Measurements from ENCODE around the gene CABLES1. TPM values are rescaled to one million over a fixed set of nuclear protein-coding genes. Genes with fewer than 3 reads are reported as not detected.

Gene CABLES1
- polyA plus RNA-seq, 1 experiment, result 5.4 TPM

DNA sequence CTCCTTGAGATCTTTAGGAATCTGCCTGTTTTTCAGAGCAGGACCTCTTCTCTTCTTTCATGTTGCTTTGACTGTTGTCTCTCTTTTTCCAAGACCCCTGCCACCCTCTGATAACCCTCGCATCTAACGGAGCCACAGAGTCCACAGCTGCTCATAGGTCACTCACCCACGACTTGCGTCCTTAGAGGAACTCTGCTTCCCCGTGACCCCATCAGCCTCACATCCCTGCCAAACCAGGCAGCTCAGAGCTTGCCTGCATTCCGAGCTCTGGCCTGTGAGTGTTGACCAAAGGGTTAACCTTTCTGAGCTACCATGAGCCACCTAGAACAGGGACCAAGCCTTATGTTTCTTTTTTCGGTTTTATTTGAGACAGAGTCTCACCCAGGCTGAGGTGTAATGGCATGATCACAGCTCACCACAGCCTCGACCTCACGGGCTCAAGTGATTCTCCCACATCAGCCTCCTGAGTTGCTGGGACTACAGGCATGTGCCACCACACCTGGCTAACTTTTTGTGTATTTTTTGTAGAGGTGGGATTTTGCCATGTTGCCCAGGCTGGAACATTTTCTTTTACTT is 36.4 kb downstream of the CABLES1 start:
- DNase-seq (ENCODE audit: low read depth), result no peak
- POLR2A ChIA-PET, result no interaction called here

DNA sequence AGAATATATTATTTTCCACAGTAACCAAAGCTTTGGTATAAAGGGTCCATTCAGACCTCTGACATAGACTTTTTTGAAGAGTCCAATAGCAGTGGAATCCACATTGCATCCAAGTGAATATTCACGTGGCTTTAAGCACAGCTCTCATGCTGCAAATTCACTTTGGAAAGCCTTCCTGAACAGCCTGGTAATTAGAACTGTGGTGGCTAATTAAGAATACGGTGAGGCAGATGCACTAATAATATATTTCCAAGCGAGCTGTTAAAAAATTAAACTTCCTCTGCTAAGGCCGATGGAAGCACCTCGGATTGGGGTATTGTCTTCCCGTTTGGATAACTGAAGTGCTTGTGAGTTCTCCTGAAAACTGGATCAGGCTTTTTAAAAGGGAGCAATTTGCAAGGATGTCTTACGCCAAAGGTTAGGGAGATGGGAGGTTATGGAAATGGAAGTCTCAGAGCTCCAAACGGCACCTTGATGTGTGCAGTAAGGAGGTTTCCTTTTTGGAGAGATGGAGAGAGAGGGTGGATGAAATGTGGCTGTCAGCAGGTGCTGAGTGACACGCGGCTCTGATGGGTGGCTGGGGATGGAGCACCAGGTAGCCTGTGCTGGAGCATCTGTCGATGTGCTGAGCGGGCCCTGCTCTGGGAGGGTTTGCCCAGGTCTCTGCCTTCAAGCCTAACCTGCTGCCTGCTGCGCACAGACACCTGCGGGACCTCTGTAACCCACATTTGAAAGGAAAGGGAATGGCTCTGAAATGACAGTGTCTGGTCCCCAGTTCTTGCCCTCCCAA is 37.5 kb downstream of the CABLES1 start:
- H3K36me3 ChIP-seq (ENCODE audit: control insufficient read depth, insufficient read depth, low read length), result no peaks in the 10 kb centered on the region
- CTCF ChIA-PET, result no interaction called here
- POLR2A ChIA-PET, result interaction anchor here (0.6 kb wide), 1 partner anchor 940 kb away, joined by 5 read pairs; no protein-coding TSS in a partner anchor
- no peaks in the 10 kb centered on the region; the same call in 1 of the 2 replicates for H3K27me3 ChIP-seq (ENCODE audit: control insufficient read depth, insufficient read depth, low read length)
- no peak overlapping the region for H3K4me3 ChIP-seq (ENCODE audit: low read depth, low read length)
- TF ChIP-seq, protein P1, sequence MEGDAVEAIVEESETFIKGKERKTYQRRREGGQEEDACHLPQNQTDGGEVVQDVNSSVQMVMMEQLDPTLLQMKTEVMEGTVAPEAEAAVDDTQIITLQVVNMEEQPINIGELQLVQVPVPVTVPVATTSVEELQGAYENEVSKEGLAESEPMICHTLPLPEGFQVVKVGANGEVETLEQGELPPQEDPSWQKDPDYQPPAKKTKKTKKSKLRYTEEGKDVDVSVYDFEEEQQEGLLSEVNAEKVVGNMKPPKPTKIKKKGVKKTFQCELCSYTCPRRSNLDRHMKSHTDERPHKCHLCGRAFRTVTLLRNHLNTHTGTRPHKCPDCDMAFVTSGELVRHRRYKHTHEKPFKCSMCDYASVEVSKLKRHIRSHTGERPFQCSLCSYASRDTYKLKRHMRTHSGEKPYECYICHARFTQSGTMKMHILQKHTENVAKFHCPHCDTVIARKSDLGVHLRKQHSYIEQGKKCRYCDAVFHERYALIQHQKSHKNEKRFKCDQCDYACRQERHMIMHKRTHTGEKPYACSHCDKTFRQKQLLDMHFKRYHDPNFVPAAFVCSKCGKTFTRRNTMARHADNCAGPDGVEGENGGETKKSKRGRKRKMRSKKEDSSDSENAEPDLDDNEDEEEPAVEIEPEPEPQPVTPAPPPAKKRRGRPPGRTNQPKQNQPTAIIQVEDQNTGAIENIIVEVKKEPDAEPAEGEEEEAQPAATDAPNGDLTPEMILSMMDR (IDR thresholded peaks at IDR 0.05; ENCODE audit: insufficient read depth, low read depth, low read length), result no peak
- no peak for DNase-seq (ENCODE audit: low read depth)

More for the DNA sequence above, 36.4 kb downstream of the CABLES1 start:
- Histone ChIP-seq H3K4me3 (ENCODE audit: low read depth, low read length) (no peak overlapping the region), H3K27me3 (ENCODE audit: control insufficient read depth, insufficient read depth, low read length) (no peaks in the 10 kb centered on the region; the same call in 1 of the 2 replicates), H3K36me3 (ENCODE audit: control insufficient read depth, insufficient read depth, low read length) (no peaks in the 10 kb centered on the region)
- CTCF ChIA-PET, result no interaction called here
- TF ChIP-seq, protein P1 (IDR thresholded peaks at IDR 0.05; ENCODE audit: insufficient read depth, low read depth, low read length), result no peak

DNA sequence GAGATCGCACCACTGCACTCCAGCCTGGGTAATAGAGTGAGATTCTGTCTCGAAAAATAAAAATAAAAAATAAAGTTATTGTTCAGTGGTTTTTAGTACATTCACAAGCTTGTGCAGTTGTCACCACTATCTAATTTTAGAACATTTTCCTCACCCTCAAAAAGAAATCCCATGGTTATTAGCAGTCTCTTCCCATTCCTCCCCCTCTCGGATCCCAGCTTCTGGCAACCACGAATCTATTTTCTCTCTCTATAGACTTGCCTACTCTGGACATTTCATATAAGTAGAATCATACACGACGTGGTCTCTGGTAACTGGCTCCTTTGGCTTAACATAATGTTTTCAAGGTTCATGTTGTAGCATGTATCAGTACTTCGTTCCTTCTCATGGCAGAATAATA is 38.6 kb downstream of the CABLES1 start:
- DNase-seq (ENCODE audit: low read depth), result no peak
- ChIA-PET POLR2A (no interaction called here), CTCF (no interaction called here)

DNA sequence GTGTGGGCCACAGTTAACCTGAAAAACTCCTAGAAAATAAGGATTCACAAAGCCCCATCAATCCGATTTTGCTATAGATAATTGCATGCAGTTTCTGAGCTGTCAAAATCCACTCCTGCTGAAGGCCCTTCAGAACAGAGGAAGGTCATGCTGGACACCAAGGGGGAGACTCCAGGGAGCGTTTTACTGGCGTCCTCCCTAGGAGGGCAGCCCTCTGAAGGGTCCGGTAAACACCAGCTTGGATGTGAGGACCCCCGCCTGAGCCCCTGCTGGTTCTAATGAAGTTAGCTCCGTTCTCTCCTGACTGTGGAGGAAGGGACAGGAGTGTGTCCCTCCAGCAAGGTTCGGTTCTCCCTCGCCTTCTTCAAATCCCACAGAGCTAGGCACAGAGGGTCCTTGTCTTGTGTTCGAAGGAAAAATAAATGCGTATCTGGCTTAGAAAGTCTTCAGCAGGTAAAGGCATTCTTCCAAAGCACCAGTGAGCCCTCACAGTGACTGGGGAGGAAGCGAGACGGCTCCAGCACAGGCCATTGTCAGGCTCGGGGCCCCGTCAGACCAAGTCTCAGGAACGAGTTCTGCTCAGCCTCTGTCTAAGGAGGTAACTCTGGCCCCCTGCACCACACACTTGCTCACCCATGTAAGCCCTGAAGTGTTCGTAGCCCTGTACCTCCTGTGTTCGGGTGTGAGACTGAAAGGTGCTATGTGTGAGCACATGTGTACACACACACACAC is 41.6 kb downstream of the CABLES1 start:
- POLR2A ChIA-PET, result no interaction called here
- TF ChIP-seq, protein P1 (IDR thresholded peaks at IDR 0.05; ENCODE audit: insufficient read depth, low read depth, low read length), result no peak
- no peaks in the 10 kb centered on the region for H3K36me3 ChIP-seq (ENCODE audit: control insufficient read depth, insufficient read depth, low read length)
- H3K27me3 ChIP-seq (ENCODE audit: control insufficient read depth, insufficient read depth, low read length), result no peaks in the 10 kb centered on the region
- CTCF ChIA-PET, result no interaction called here
- DNase-seq (ENCODE audit: low read depth), result no peak
- no peak overlapping the region for H3K4me3 ChIP-seq (ENCODE audit: low read depth, low read length)

More for the DNA sequence above, 38.6 kb downstream of the CABLES1 start:
- Histone ChIP-seq H3K36me3 (ENCODE audit: control insufficient read depth, insufficient read depth, low read length) (no peaks in the 10 kb centered on the region), H3K4me3 (ENCODE audit: low read depth, low read length) (no peak overlapping the region), H3K27me3 (ENCODE audit: control insufficient read depth, insufficient read depth, low read length) (no peaks in the 10 kb centered on the region; the same call in 1 of the 2 replicates)
- TF ChIP-seq, protein P1 (IDR thresholded peaks at IDR 0.05; ENCODE audit: insufficient read depth, low read depth, low read length), result no peak

DNA sequence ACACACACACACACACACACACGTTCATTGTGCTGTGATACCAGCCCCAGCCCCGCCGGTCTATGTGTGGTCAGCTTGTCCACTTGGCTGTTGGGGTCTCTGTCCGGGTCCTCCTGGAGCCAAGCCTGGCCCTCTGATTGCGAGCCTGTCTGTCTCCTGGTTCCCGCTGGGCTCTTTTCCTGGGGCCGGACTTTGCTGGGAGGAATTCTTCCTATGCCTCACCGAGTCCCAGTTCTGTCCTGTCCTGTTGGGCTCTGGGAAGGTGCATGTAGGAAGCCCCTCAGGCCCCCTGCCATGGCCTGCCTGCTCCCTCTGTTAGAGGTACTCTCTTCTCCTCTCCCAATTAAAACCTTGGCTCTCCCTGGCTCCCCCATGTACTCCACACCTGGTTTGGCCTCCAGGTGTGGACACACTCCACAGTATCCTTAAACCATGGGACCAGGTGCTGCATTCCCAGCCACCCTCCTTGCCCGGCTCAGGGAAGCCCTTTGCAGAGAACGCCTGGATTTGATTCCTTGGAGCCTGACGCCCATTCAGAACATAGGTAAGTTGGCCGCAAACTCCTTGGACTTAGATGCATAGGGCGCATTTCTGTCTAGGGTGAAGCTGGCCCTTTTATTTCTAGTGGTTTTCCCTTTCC is 42.3 kb downstream of the CABLES1 start:
- Histone ChIP-seq H3K36me3 (ENCODE audit: control insufficient read depth, insufficient read depth, low read length) (no peaks in the 10 kb centered on the region), H3K4me3 (ENCODE audit: low read depth, low read length) (no peak overlapping the region), H3K27me3 (ENCODE audit: control insufficient read depth, insufficient read depth, low read length) (no peaks in the 10 kb centered on the region)
- ChIA-PET POLR2A (no interaction called here), CTCF (no interaction called here)
- TF ChIP-seq, protein P1 (IDR thresholded peaks at IDR 0.05; ENCODE audit: insufficient read depth, low read depth, low read length), result no peak
- no peak for DNase-seq (ENCODE audit: low read depth)
